Astrocyte (in vitro differentiated cells and primary cell): ENCODE data around the gene P3H2. TPM values are rescaled to one million over a fixed set of nuclear protein-coding genes. Genes with fewer than 3 reads are reported as not detected.

Source experiments
- DNase-seq: peaks from one replicate; pipeline ENCODE4 v3.0.0-alpha.2; 2010; ENCODE audit warnings: low read depth
- FAIRE-seq: peaks from 2 replicates; lab custom pipeline; 2011; peaks lifted over from hg19 to GRCh38; lab: Jason Lieb, UNC
- H2AFZ ChIP-seq: 2 replicates; pipeline ENCODE4 v1.6.0; 2012; ENCODE audit warnings: low read depth, low read length, inconsistent platforms
- H3K27ac ChIP-seq: 2 replicates; pipeline ENCODE4 v1.5.1; 2011; ENCODE audit warnings: low read depth, low read length, inconsistent platforms
- H3K27me3 ChIP-seq: 2 replicates; pipeline ENCODE4 v1.6.0; 2011; ENCODE audit warnings: low read length, inconsistent platforms; ENCODE audit not compliant: insufficient read depth
- H3K36me3 ChIP-seq: 2 replicates; pipeline ENCODE4 v1.5.1; 2011; ENCODE audit warnings: low read length, inconsistent platforms; ENCODE audit not compliant: insufficient read depth
- H3K4me1 ChIP-seq: 2 replicates; pipeline ENCODE4 v1.5.1; 2011; ENCODE audit warnings: low read length, inconsistent platforms; ENCODE audit not compliant: insufficient read depth
- H3K4me2 ChIP-seq: 2 replicates; pipeline ENCODE4 v1.6.0; 2012; ENCODE audit warnings: low read length, inconsistent platforms
- H3K4me3 ChIP-seq: 2 replicates; pipeline ENCODE4 v1.5.1; 2011; ENCODE audit warnings: low read depth, mild to moderate bottlenecking, low read length, inconsistent platforms; ENCODE audit not compliant: insufficient read depth
- H3K79me2 ChIP-seq: 2 replicates; pipeline ENCODE4 v1.6.0; 2012; ENCODE audit warnings: mild to moderate bottlenecking, low read length, inconsistent platforms; ENCODE audit not compliant: insufficient read depth
- H3K9ac ChIP-seq: 2 replicates; pipeline ENCODE4 v1.6.0; 2012; ENCODE audit warnings: mild to moderate bottlenecking, low read length, inconsistent platforms
- H3K9me3 ChIP-seq: 2 replicates; pipeline ENCODE4 v1.5.1; 2012; ENCODE audit warnings: low read depth, mild to moderate bottlenecking, low read length, inconsistent platforms; ENCODE audit not compliant: insufficient read depth
- H4K20me1 ChIP-seq: 2 replicates; pipeline ENCODE4 v1.6.0; 2012; ENCODE audit warnings: low read length, inconsistent platforms; ENCODE audit not compliant: insufficient read depth
- H3K27ac Mint-ChIP-seq: one replicate; pipeline ENCODE4 v1.8.0; 2021; ENCODE audit warnings: mild to moderate bottlenecking, mixed read lengths; ENCODE audit not compliant: unreplicated experiment
- H3K27me3 Mint-ChIP-seq: one replicate; pipeline ENCODE4 v1.8.0; 2021; ENCODE audit warnings: low read depth, mixed read lengths; ENCODE audit not compliant: unreplicated experiment
- H3K36me3 Mint-ChIP-seq: one replicate; pipeline ENCODE4 v1.8.0; 2021; ENCODE audit warnings: low read depth, mixed read lengths; ENCODE audit not compliant: unreplicated experiment
- H3K4me1 Mint-ChIP-seq: one replicate; pipeline ENCODE4 v1.8.0; 2021; ENCODE audit warnings: low read depth, mixed read lengths; ENCODE audit not compliant: unreplicated experiment
- H3K4me3 Mint-ChIP-seq: one replicate; pipeline ENCODE4 v1.8.0; 2021; ENCODE audit warnings: mild to moderate bottlenecking, moderate library complexity, mixed read lengths; ENCODE audit not compliant: unreplicated experiment
- H3K9me3 Mint-ChIP-seq: one replicate; pipeline ENCODE4 v1.8.0; 2021; ENCODE audit warnings: mild to moderate bottlenecking, mixed read lengths; ENCODE audit not compliant: unreplicated experiment
- CTCF ChIP-seq: IDR thresholded peaks from 2 replicates; pipeline ENCODE4 v1.5.1; 2011; ENCODE audit warnings: low read depth, mild to moderate bottlenecking, inconsistent platforms, low read length, moderate library complexity; ENCODE audit not compliant: insufficient read depth
- EZH2 ChIP-seq: IDR thresholded peaks from 2 replicates; pipeline ENCODE4 v1.6.1; 2012; ENCODE audit warnings: mild to moderate bottlenecking, low read length, inconsistent platforms; ENCODE audit not compliant: insufficient read depth
- total RNA-seq: library from RNA; stranded (reverse); gene quantifications from 2 replicates; pipeline ENCODE4 v1.2.1, GENCODE V29; 2021

P3H2 gene
- total RNA-seq, 1 donor from 2014 or later = 57.7 TPM

DNA sequence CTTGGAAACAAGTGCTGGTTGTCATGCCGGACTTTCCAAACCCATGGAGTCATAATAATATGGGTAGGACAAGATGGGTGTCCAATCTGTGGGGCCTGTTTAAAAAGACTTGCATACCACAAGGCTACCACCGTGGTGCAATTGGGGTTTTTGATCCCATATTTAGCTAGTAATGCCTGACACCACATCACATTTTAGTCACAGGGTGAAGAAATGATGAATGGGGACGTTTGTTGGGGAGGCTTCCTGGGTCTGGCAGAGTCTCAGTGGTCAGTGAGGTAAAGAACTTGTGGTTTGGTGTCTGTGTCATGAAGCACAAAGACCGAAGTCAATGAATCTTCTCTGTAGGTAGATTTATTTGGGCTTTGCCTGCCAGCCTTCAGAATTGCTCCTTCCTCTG is 31.0 kb downstream of the P3H2 start:
- Histone ChIP-seq H3K79me2 (no peaks in the 10 kb centered on the region), H3K4me3 (no peak overlapping the region), H3K36me3 (no peaks in the 10 kb centered on the region), H3K27ac (no peak overlapping the region), H3K4me1 (peaks cover 27% of the 10 kb centered on the region), H3K27me3 (no peaks in the 10 kb centered on the region), H3K9ac (no peak overlapping the region), H4K20me1 (no peaks in the 10 kb centered on the region), H3K9me3 (no peaks in the 10 kb centered on the region), H2AFZ (no peak overlapping the region), H3K4me2 (no peak overlapping the region)
- Mint-ChIP-seq H3K27me3 (no peaks in the 10 kb centered on the region), H3K9me3 (peaks cover 4% of the 10 kb centered on the region), H3K4me3 (peak overlapping the region; percentile 31), H3K27ac (peak overlapping the region; percentile 38), H3K4me1 (peaks cover 59% of the 10 kb centered on the region), H3K36me3 (peaks cover 9% of the 10 kb centered on the region)
- FAIRE-seq (peak; percentile 66), DNase-seq (peak; percentile 69)
- no peak for TF ChIP-seq EZH2
- no peak for TF ChIP-seq CTCF

- peaks cover 53% of the 10 kb centered on the region for H3K4me1 Mint-ChIP-seq
- no peak for FAIRE-seq
- no peak overlapping the region for H3K27ac Mint-ChIP-seq
Measured at GRCh38 chr3:190088890-190089289, 31.8 kb downstream of the P3H2 start.

More at GRCh38 chr3:190088890-190089289, 31.8 kb downstream of the P3H2 start:
- peak; percentile 66 for DNase-seq
- no peak overlapping the region for H3K4me3 ChIP-seq
- no peak overlapping the region for H2AFZ ChIP-seq
- no peak overlapping the region for H3K9ac ChIP-seq
- no peaks in the 10 kb centered on the region for H3K36me3 ChIP-seq
- no peak overlapping the region for H3K27ac ChIP-seq
- H3K9me3 ChIP-seq = no peaks in the 10 kb centered on the region
- H3K4me2 ChIP-seq = no peak overlapping the region
- H3K27me3 ChIP-seq = no peaks in the 10 kb centered on the region
- H3K79me2 ChIP-seq = no peaks in the 10 kb centered on the region
- peaks cover 9% of the 10 kb centered on the region for H3K36me3 Mint-ChIP-seq
- TF ChIP-seq EZH2 = no peak
- no peak for TF ChIP-seq CTCF
- peaks cover 4% of the 10 kb centered on the region for H3K9me3 Mint-ChIP-seq
- H3K4me3 Mint-ChIP-seq = no peak overlapping the region
- no peaks in the 10 kb centered on the region for H3K27me3 Mint-ChIP-seq
- H3K4me1 ChIP-seq = peaks cover 20% of the 10 kb centered on the region
- no peaks in the 10 kb centered on the region for H4K20me1 ChIP-seq
